ENCODE data around the gene LINC00305. TPM values are rescaled to one million over a fixed set of nuclear protein-coding genes. Genes with fewer than 3 reads are reported as not detected.

LINC00305 gene
- total and polyA plus RNA-seq, 2 donors (not counting 3 experiments of a cell fraction or from before 2014, with no cell fraction given), result not detected

DNA sequence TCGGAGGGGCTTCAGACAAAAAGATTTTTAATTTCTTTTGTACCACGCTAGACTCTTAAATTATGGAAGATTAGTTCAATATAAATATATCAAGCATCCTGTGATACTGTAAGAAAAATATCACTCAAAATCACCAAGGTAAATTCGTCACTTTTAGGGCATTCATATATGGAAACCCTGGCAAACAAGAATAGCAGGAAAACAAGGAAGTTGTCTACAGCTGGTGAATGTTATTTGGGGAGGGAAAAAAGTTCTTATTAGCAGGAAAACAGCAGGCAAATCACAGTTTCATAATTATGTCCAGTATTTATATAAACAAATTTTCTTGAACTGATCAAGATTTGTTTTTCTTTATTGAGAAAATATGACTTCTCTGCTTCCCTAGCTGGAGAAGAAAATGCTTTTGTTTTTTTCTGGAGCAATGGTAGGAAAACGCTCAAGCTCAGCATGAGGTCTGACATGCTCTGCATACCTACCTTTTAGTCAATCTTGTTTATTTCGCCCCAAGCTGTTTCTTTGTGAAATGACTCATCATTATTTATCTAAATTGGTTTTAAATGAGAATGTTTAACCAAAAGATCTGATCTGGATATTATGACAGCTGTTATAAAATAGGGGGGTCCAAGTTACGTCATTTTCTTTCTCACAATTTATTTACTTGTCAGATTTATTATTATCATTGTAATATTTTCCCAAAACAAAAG is 14.7 kb downstream of the LINC00305 start:
- H4K20me1 ChIP-seq (replicated peaks; ENCODE audit: control insufficient read depth, extremely low read depth, insufficient read depth, low read length), result no peaks in the 10 kb centered on the region
- H3K9me1 ChIP-seq (replicated peaks; ENCODE audit: control insufficient read depth, extremely low read depth, insufficient read depth, low read length), result no peaks in the 10 kb centered on the region
- BruUV-seq (replicated peaks), result no TSS peak
- H3K79me2 ChIP-seq (ENCODE audit: control insufficient read depth, insufficient read depth, low read length), result no peaks in the 10 kb centered on the region
- no peaks in the 10 kb centered on the region for H3K27me3 ChIP-seq (ENCODE audit: control insufficient read depth in 2 of 2, insufficient read depth in 2 of 2, low read length in 2 of 2)
- no peak overlapping the region for H3K4me3 ChIP-seq (replicated peaks in 1 of 3; ENCODE audit: insufficient read depth in 1 of 3, low read depth in 1 of 3, low read length in 3 of 3)
- ChIA-PET POLR2A (no interaction called here), CTCF (no interaction called here)
- DNase-seq (ENCODE audit: low read depth, low spot score) (no peak), FAIRE-seq (no peak)
- TF ChIP-seq, protein P1, sequence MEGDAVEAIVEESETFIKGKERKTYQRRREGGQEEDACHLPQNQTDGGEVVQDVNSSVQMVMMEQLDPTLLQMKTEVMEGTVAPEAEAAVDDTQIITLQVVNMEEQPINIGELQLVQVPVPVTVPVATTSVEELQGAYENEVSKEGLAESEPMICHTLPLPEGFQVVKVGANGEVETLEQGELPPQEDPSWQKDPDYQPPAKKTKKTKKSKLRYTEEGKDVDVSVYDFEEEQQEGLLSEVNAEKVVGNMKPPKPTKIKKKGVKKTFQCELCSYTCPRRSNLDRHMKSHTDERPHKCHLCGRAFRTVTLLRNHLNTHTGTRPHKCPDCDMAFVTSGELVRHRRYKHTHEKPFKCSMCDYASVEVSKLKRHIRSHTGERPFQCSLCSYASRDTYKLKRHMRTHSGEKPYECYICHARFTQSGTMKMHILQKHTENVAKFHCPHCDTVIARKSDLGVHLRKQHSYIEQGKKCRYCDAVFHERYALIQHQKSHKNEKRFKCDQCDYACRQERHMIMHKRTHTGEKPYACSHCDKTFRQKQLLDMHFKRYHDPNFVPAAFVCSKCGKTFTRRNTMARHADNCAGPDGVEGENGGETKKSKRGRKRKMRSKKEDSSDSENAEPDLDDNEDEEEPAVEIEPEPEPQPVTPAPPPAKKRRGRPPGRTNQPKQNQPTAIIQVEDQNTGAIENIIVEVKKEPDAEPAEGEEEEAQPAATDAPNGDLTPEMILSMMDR (IDR thresholded peaks at IDR 0.05; ENCODE audit: extremely low read depth in 1 of 2, insufficient read depth in 1 of 2, low read depth in 1 of 2, low read length in 2 of 2), result no peak
- TF ChIP-seq EZH2 (IDR thresholded peaks at IDR 0.05; ENCODE audit: borderline replicate concordance, low read depth, low read length, severe bottlenecking) (no peak), MYC (IDR thresholded peaks at IDR 0.05; ENCODE audit: low read depth, low read length) (no peak), POLR2A (IDR thresholded peaks at IDR 0.05; ENCODE audit: low read depth, low read length) (no peak), POLR2AphosphoS5 (IDR thresholded peaks at IDR 0.05; ENCODE audit: insufficient read depth, low read depth, low read length) (no peak), FOS (IDR thresholded peaks at IDR 0.05; ENCODE audit: borderline replicate concordance, insufficient read depth, low read length) (no peak), JUN (IDR thresholded peaks at IDR 0.05; ENCODE audit: borderline replicate concordance, insufficient read depth, insufficient read length, low read depth) (no peak), GATA2 (IDR thresholded peaks at IDR 0.05; ENCODE audit: insufficient read depth, insufficient read length, low read depth, low read length) (no peak)
- TF ChIP-seq, protein P2, sequence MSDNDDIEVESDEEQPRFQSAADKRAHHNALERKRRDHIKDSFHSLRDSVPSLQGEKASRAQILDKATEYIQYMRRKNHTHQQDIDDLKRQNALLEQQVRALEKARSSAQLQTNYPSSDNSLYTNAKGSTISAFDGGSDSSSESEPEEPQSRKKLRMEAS (IDR thresholded peaks at IDR 0.05; ENCODE audit: insufficient read depth, insufficient read length), result no peak
- no peaks in the 10 kb centered on the region for H3K9me3 ChIP-seq (replicated peaks; ENCODE audit: control insufficient read depth, insufficient read depth, low read length)
- H3K27ac ChIP-seq (ENCODE audit: insufficient read depth, low read depth, low read length), result no peak overlapping the region
- H2AFZ ChIP-seq (ENCODE audit: low read depth, low read length), result no peak overlapping the region
- H3K9ac ChIP-seq (replicated peaks; ENCODE audit: extremely low read depth, insufficient read depth, low read length), result no peak overlapping the region
- no peaks in the 10 kb centered on the region for H3K36me3 ChIP-seq (ENCODE audit: control insufficient read depth in 2 of 2, extremely low read depth in 1 of 2, insufficient read depth in 2 of 2, low read length in 2 of 2)
- dilution Hi-C loops (cut with MboI; ENCODE audit: extremely low pct_ligation_motif_present, low sequenced_read_pairs), result no loop called here
- intact Hi-C loops (cut with micrococcal nuclease), result loop anchor here (10.0 kb wide), 1 partner anchor 61 kb away; no protein-coding TSS in a partner anchor
- no peaks in the 10 kb centered on the region for H3K4me1 ChIP-seq (ENCODE audit: control insufficient read depth, extremely low read depth, insufficient read depth, low read length)
- no peak overlapping the region for H3K4me2 ChIP-seq (ENCODE audit: insufficient read depth, low read length)

Data from endothelial cell of umbilical vein (primary cell).